Adipocyte (in vitro differentiated cells): ENCODE data around the gene SCUBE1.

Source experiments
- DNase-seq: peaks from one replicate; pipeline ENCODE4 v3.0.0-alpha.2; 2015; ENCODE audit warnings: low read depth
- H3K27me3 ChIP-seq: replicated peaks from 2 replicates; pipeline ENCODE4 v1.7.0; 2013; ENCODE audit warnings: mild to moderate bottlenecking, low read length, moderate library complexity; ENCODE audit not compliant: control insufficient read depth, insufficient read depth
- H3K36me3 ChIP-seq: 2 replicates; pipeline ENCODE4 v1.7.0; 2013; ENCODE audit warnings: low read length, mild to moderate bottlenecking, moderate library complexity; ENCODE audit not compliant: control insufficient read depth, insufficient read depth, severe bottlenecking
- H3K4me1 ChIP-seq: 2 replicates; pipeline ENCODE4 v1.7.0; 2013; ENCODE audit warnings: mild to moderate bottlenecking, low read length, moderate library complexity; ENCODE audit not compliant: control insufficient read depth, insufficient read depth
- H3K4me3 ChIP-seq: 2 replicates; pipeline ENCODE4 v1.7.0; 2013; ENCODE audit warnings: mild to moderate bottlenecking, low read length, moderate library complexity
- H3K9ac ChIP-seq: 2 replicates; pipeline ENCODE4 v1.7.0; 2013; ENCODE audit warnings: mild to moderate bottlenecking, low read length, moderate library complexity
- H3K9me3 ChIP-seq: 2 replicates; pipeline ENCODE4 v1.7.0; 2013; ENCODE audit warnings: mild to moderate bottlenecking, low read length, moderate library complexity; ENCODE audit not compliant: control insufficient read depth

SCUBE1 gene

GRCh38 chr22:43325176-43325575 lies 18.0 kb downstream of the SCUBE1 start:
- H3K36me3 ChIP-seq: no peaks in the 10 kb centered on the region
- no peak overlapping the region for H3K4me3 ChIP-seq
- H3K27me3 ChIP-seq: peaks cover 94% of the 10 kb centered on the region
- no peaks in the 10 kb centered on the region for H3K4me1 ChIP-seq
- no peak for DNase-seq
- no peaks in the 10 kb centered on the region for H3K9me3 ChIP-seq
- H3K9ac ChIP-seq: no peak overlapping the region

GRCh38 chr22:43320943-43321900 lies 21.9 kb downstream of the SCUBE1 start:
- Histone ChIP-seq H3K36me3 (no peaks in the 10 kb centered on the region), H3K27me3 (peaks cover 96% of the 10 kb centered on the region), H3K9ac (no peak overlapping the region), H3K9me3 (no peaks in the 10 kb centered on the region), H3K4me3 (no peak overlapping the region), H3K4me1 (no peaks in the 10 kb centered on the region)
- no peak for DNase-seq

- Histone ChIP-seq H3K9me3 (no peaks in the 10 kb centered on the region), H3K4me3 (no peak overlapping the region), H3K36me3 (no peaks in the 10 kb centered on the region), H3K27me3 (peaks cover 95% of the 10 kb centered on the region), H3K9ac (no peak overlapping the region), H3K4me1 (no peaks in the 10 kb centered on the region)
- no peak for DNase-seq
These were observed 23.3 kb downstream of the SCUBE1 start for GRCh38 chr22:43319661-43320486.

- Histone ChIP-seq H3K36me3 (no peaks in the 10 kb centered on the region), H3K9me3 (no peaks in the 10 kb centered on the region), H3K4me1 (peaks cover 23% of the 10 kb centered on the region), H3K9ac (no peak overlapping the region), H3K27me3 (peaks cover 85% of the 10 kb centered on the region), H3K4me3 (no peak overlapping the region)
- DNase-seq: no peak
These were observed 25.9 kb downstream of the SCUBE1 start for GRCh38 chr22:43317239-43317638.

GRCh38 chr22:43315687-43316217 lies 27.4 kb downstream of the SCUBE1 start:
- Histone ChIP-seq H3K9me3 (no peaks in the 10 kb centered on the region), H3K9ac (no peak overlapping the region)

GRCh38 chr22:43314611-43315010 lies 28.6 kb downstream of the SCUBE1 start:
- DNase-seq: no peak
- no peak overlapping the region for H3K4me3 ChIP-seq
- H3K4me1 ChIP-seq: peaks cover 23% of the 10 kb centered on the region
- no peaks in the 10 kb centered on the region for H3K9me3 ChIP-seq
- no peak overlapping the region for H3K9ac ChIP-seq
- H3K36me3 ChIP-seq: no peaks in the 10 kb centered on the region
- H3K27me3 ChIP-seq: peaks cover 86% of the 10 kb centered on the region

More at GRCh38 chr22:43315687-43316217, 27.4 kb downstream of the SCUBE1 start:
- Histone ChIP-seq H3K4me1 (peaks cover 23% of the 10 kb centered on the region), H3K27me3 (peaks cover 88% of the 10 kb centered on the region), H3K4me3 (no peak overlapping the region), H3K36me3 (no peaks in the 10 kb centered on the region)
- DNase-seq: no peak

- peaks cover 23% of the 10 kb centered on the region for H3K4me1 ChIP-seq
- no peaks in the 10 kb centered on the region for H3K9me3 ChIP-seq
- no peak overlapping the region for H3K9ac ChIP-seq
- DNase-seq: no peak
- H3K4me3 ChIP-seq: no peak overlapping the region
- H3K27me3 ChIP-seq: peaks cover 88% of the 10 kb centered on the region
- H3K36me3 ChIP-seq: no peaks in the 10 kb centered on the region
These were observed 29.2 kb downstream of the SCUBE1 start for GRCh38 chr22:43313890-43314474.

GRCh38 chr22:43313244-43313889 lies 29.8 kb downstream of the SCUBE1 start:
- Histone ChIP-seq H3K9me3 (no peaks in the 10 kb centered on the region), H3K27me3 (peaks cover 88% of the 10 kb centered on the region), H3K36me3 (no peaks in the 10 kb centered on the region), H3K4me3 (no peak overlapping the region), H3K9ac (no peak overlapping the region), H3K4me1 (peaks cover 23% of the 10 kb centered on the region)
- no peak for DNase-seq

GRCh38 chr22:43312608-43313007 lies 30.6 kb downstream of the SCUBE1 start:
- no peak overlapping the region for H3K4me3 ChIP-seq
- H3K9ac ChIP-seq: no peak overlapping the region
- DNase-seq: no peak
- no peaks in the 10 kb centered on the region for H3K36me3 ChIP-seq
- peaks cover 23% of the 10 kb centered on the region for H3K4me1 ChIP-seq
- peaks cover 87% of the 10 kb centered on the region for H3K27me3 ChIP-seq
- no peaks in the 10 kb centered on the region for H3K9me3 ChIP-seq

GRCh38 chr22:43310798-43311197 lies 32.4 kb downstream of the SCUBE1 start:
- Histone ChIP-seq H3K9me3 (no peaks in the 10 kb centered on the region), H3K27me3 (peaks cover 86% of the 10 kb centered on the region), H3K4me3 (no peak overlapping the region), H3K4me1 (peaks cover 23% of the 10 kb centered on the region), H3K36me3 (no peaks in the 10 kb centered on the region), H3K9ac (no peak overlapping the region)
- DNase-seq: no peak
